T47D (cell line): ENCODE measurements around the gene CNPY4.

Experiments
- DNase-seq, 2 experiments: peaks; one replicate each; pipeline versions ENCODE4 v3.0.0 to v3.0.0-alpha.2; 2011 to 2012; ENCODE audit warnings: low read depth in 1 of 2, low spot score in 1 of 2
- JUND ChIP-seq: IDR thresholded peaks from 2 replicates; pipeline ENCODE4 v1.6.1; 2012; ENCODE audit warnings: low read depth
- in situ Hi-C: cut with HindIII; loops from 2 replicates; pipeline ENCODE4 v1.10.0; 2016; ENCODE audit warnings: low sequenced_read_pairs, low pct_unique_long_range_greater_than_20kb

The CNPY4 gene

GRCh38 chr7:100111914-100112313, 7.5 kb upstream of the CNPY4 start:
- in situ Hi-C loops, result no loop called here
- no peak for TF ChIP-seq JUND
- DNase-seq, result no peak

GRCh38 chr7:100115026-100115425, 4.4 kb upstream of the CNPY4 start:
- TF ChIP-seq JUND, result no peak

GRCh38 chr7:100118388-100119071, 904 bp upstream of the CNPY4 start:
- no peak for DNase-seq
- TF ChIP-seq JUND, result no peak
- in situ Hi-C loops, result no loop called here

More at GRCh38 chr7:100115026-100115425, 4.4 kb upstream of the CNPY4 start:
- in situ Hi-C loops, result no loop called here
- DNase-seq, result no peak

- in situ Hi-C loops, result no loop called here
- TF ChIP-seq JUND, result no peak
- DNase-seq, result peak; percentile 26 to 63
These were observed 717 bp downstream of the CNPY4 start for GRCh38 chr7:100119970-100120732.

GRCh38 chr7:100120733-100121036, 1.3 kb downstream of the CNPY4 start:
- no peak for TF ChIP-seq JUND
- DNase-seq, result no peak
- in situ Hi-C loops, result no loop called here

- in situ Hi-C loops, result no loop called here
- DNase-seq, result peak; percentile 19 to 90
- no peak for TF ChIP-seq JUND
These were observed 2.6 kb downstream of the CNPY4 start for GRCh38 chr7:100122067-100122466.

- no peak for TF ChIP-seq JUND
- no peak for DNase-seq
- in situ Hi-C loops, result no loop called here
These were observed 3.1 kb downstream of the CNPY4 start for GRCh38 chr7:100122568-100122967.

- no peak for DNase-seq
- in situ Hi-C loops, result no loop called here
- TF ChIP-seq JUND, result no peak
These were observed 5.1 kb downstream of the CNPY4 start for GRCh38 chr7:100124301-100125230.

- no peak for DNase-seq
- no peak for TF ChIP-seq JUND
- in situ Hi-C loops, result no loop called here
These were observed 7.0 kb downstream of the CNPY4 start for GRCh38 chr7:100126239-100126930.

GRCh38 chr7:100126931-100127865, 7.8 kb downstream of the CNPY4 start, which contains the start of gene MBLAC1:
Gene MBLAC1 (plus strand): TSS chr7:100126967. CDS start chr7:100127396, 429 bp downstream.
- TF ChIP-seq JUND, result no peak
- DNase-seq, result peak; percentile 57 to 92
- in situ Hi-C loops, result no loop called here
